ENCODE results near the gene VPREB3.

DNA sequence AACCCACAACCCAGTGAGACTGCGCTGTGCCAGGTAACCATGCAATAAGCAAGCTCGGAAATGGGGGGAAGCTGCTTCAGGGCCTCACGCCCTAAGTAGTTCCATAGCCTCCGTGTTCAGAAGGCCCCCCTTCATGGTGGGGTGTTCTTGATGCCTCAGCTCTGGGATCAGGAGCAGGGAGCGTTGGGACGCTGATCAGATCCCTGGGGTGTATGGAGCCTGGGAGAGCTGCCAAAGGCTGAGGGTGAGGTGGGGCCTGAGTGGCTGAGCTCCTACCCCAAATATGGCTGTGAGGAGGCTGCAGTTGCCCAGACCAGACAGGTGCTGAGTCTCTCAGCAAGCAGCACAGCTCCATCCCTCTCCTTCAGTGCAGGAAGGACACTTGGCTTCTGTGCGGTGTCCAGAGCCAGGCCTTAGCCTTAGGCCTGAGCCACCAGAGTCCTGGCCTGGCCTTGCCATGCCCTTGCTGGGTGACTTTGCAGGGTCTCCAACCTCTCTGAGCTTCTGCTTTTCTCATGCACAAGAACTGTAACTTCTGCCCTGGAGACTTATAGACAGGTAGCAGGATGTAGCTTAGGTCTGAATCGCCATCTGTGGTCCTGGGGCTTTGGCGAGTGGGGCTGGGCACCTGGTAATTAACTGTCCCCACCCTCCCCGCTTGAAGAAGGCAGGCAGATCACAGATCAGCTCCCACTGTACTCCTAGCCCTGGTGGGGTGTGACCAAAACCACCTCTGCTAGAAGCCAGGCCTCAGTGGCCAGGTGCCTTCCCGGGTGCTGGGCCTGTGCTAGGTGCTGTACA is 23.8 kb upstream of the VPREB3 start:
- TF ChIP-seq, protein P1, sequence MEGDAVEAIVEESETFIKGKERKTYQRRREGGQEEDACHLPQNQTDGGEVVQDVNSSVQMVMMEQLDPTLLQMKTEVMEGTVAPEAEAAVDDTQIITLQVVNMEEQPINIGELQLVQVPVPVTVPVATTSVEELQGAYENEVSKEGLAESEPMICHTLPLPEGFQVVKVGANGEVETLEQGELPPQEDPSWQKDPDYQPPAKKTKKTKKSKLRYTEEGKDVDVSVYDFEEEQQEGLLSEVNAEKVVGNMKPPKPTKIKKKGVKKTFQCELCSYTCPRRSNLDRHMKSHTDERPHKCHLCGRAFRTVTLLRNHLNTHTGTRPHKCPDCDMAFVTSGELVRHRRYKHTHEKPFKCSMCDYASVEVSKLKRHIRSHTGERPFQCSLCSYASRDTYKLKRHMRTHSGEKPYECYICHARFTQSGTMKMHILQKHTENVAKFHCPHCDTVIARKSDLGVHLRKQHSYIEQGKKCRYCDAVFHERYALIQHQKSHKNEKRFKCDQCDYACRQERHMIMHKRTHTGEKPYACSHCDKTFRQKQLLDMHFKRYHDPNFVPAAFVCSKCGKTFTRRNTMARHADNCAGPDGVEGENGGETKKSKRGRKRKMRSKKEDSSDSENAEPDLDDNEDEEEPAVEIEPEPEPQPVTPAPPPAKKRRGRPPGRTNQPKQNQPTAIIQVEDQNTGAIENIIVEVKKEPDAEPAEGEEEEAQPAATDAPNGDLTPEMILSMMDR (conservative IDR thresholded peaks at IDR 0.05; ENCODE audit: low read depth, low read length) = no peak
- TF ChIP-seq EZH2 (IDR thresholded peaks at IDR 0.05; ENCODE audit: borderline replicate concordance, low read depth, low read length, poor library complexity, severe bottlenecking) = no peak

Data from A673 (cell line).